Measurements from ENCODE around the gene RPTOR.
"Not testable (repeated sequence)": the region's sequence is repeated elsewhere in the genome, so short reads cannot be mapped to it uniquely, and the experiment has no call there.

The RPTOR gene

DNA sequence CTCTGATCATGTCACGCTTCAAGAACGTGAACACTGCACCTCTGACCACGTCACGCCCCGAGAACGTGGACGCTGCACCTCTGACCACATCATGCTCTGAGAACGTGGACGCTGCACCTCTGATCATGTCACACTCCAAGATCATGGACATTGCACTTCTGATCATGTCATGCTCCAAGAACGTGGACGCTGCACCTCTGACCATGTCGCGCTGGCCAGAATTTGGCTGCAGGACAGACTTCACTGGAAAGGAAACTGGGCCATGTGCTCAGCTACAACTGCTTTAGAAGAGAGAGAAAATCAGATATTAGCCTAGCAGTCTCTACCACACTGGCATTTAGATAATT is 182.7 kb downstream of the RPTOR start:
- DNase-seq = no peak

DNA sequence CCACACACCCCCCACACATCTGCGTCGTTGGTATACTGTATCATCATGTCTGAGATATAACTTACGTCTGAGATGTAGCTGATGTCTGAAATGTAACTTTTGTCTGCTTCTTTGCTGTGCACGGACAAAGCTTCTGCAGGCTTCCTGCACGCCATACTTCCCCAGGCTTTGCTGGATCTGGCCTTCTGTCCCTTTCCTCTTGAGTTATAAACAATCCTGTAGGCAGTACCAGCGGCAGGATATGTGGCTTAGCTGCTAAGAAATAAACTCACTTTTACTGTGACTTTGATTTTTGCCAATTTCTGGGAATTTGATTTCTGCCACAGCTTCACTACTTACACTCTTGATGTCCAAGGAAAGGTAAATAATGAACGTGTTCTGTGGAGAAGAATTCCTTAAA is 184.4 kb downstream of the RPTOR start:
- no peak for DNase-seq

DNA sequence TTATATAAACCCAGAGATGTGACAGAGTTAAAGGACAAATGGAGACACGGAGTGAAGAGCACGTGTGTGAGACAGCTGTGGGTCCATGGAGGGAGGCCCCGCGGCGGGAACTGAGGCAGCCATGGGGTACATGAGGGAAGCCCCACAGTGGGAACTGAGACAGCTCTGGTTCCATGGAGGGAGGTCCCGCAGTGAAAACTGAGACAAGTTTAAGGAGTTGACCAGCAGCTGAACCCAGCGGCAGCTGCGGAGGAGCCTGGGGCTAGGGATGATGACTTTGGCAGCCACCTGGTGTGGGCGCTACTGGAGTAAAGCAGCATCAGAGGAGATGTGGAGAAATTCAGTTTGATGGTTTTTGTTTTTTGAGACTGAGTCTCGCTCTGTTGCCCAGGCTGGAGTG is 185.1 kb downstream of the RPTOR start:
- DNase-seq = no peak

DNA sequence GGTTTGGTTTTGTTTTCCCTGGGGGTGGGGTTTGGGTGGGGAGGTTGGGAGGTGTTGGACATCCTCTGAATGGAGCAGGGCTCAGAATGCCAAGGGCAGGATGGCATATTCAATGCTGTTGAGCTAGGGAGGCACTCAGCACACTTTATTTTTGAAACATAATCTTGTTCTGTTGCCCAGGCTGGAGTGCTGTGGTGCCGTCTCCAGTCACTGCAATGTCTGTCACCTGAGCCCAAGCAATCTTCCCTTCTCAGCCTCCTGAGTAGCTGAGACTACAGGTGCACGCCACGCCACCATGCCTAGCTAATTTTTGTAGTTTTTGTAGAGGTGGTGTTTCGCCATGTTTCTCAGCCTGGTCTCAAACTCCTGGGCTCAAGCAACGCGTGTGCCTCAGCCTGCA is 186.1 kb downstream of the RPTOR start:
- DNase-seq = no peak

DNA sequence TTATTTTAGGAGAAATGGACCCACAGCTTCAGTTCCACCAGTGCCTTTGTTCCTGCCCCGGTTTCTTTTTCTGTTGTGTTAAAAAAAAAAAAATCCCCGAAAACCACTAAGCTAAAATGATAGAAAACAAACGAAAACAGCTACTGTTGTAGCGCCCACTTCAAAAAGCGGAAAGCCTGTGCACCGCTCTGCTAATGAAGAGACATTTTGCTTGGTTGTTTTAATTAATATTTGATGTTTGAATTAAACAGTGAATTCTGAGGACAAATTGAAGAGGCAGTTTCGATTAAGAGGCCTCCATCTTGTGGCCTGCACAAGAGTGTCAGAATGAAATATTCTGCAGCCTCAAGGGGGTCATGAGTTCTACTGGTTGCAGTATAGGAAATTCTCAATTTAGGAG is 186.7 kb downstream of the RPTOR start:
- no peak for DNase-seq

DNA sequence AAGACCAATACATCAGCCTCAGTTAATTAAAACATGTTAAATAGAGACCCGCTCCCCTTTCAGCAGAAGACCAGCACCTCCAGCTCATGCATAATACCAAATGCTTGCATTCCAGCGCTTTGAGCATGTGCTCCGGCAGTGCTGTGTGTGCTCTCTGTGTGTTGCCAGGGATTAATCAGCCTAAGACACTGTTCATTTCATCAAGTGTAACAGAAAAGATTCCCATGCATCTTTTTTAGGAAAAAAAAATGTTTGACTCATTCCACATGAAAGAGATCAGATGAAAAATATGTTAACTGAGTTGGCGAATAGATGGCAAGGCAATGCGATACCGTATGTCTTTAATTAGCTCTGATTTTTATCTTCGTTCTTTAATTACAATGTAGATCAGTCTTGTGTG is 187.6 kb downstream of the RPTOR start:
- DNase-seq = no peak

DNA sequence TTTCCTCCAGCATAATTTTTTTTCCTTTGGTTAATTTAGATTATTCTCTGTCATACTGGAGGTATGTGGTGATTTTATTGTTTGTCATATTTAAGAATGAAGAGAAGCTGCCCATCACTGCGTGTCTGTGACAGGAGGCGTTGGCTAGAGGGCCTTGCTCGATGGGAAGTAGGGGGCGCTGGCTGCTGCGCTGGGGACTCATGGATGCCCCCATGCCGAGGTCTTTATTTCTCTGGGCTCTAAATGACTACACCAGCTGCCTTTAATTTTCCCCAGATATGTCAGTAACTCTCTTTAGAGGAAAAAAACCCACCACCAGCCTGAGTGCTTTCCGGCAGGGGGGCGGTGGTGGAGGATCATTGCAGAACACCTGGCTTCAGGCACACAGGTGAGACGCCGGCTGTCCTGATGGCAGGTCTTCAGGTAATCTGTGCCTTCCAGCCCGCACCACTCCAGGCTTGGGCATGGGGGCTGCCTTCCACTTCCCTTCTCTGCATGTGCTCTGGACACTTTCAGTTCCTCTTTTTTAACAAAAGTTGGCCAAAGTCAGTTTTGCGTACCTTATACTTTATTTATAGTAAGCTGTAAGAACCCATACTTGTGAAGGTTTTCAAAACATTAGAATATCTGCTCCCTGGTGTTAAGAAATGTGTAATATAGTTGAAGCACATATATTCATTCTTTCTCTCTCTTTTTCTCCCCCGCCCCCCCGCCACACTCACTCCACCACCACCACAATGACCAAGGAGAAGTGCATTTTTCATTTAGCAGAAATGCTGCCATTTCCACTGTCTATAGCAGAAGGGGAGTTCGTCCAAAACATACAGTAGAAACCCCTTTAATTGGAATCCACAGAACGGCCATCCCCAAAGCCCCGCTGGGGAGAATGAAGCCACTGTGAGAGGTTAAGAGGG is 192.7 kb downstream of the RPTOR start:
- DNase-seq = peak; percentile 59 to 66

DNA sequence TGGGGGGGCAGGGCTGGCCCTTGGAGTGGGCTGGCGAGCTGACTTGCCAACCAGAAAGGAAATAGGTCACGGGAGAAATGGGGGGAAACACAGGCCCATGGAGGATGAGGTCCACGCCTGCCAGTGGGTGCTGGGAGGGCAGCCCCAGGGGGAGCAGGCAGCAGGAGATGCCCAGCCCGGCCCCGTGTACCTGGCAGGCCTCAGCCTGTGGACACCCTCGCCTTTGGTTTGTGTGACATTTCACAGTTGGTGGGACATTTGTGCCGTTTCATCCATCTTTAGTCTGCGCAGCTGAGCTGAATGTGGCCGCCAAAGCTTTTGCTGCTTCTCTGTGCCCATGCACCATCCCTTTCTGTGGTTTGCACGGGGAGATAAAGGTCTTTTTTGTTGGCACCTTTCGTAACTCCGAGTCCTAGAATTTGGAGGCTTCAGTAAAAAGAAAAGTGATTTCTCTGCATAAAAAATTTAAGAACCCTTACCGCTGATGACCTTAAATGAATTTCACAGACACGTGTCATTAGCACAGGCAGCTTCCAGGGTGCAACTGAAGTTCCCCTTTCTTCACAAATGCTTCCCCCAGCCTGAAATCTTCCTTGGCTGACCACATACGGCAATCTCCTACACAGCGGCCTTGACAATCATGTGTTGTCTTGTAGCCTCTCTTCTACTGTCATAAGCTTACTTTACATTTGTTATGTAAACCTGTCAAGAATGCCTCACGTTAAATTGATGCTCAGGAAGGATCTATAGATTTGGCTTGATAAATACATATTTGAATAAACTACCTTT is 193.6 kb downstream of the RPTOR start:
- peak; percentile 78 to 84 for DNase-seq

DNA sequence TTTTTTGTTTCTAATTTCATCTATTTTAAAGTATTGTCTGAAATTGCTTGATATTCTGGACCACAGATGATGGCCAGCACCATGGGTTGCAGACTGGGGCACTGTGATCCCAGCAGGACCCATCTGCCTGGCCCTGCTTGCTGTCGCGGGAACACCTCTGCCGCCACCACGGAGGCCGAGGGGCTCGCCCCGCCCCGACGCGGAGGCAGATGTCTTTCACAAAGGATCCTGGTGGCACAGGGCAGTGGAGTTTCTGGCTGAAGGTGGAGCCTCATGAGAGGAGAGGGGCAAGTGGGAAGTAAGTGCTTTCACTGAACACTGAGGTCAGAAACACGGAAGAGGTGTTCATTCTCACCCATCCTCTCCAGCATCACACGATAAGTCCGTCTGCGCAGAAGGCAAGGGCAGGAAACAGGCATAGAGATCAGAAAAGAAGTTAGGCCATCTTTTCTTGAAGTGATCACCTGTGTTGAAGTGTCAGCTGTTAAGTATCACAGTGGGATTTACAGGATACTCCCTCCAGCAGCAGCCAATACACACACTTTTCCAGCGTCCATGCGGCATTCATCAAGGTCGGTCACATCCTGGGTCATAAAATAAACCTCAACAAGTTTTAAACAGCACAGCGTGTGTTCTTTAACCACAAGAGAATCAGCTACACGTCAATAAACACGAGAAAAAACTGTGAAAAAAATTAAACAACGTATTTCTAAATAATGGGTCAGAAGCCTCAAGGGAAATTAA is 194.5 kb downstream of the RPTOR start:
- no peak for DNase-seq

DNA sequence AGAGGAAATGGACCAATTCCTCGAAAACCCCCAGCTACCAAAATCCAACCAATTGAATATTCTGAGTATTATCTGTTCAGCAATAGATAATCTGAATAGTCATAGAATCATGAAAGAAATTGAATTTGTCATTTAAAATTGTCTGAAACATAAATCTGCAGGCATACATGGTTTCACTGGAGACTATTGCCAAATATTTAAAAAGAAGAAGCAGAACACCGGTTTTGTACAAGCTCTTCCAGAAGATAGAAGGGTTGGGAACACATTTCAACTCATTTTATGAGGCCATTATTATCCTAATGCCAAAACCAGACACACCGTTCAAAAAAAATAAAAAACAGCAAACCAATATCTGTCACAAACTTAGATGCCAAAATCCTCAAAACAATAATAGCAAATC is 195.5 kb downstream of the RPTOR start:
- peak in 1 of 2 donors; percentile 10 for DNase-seq

DNA sequence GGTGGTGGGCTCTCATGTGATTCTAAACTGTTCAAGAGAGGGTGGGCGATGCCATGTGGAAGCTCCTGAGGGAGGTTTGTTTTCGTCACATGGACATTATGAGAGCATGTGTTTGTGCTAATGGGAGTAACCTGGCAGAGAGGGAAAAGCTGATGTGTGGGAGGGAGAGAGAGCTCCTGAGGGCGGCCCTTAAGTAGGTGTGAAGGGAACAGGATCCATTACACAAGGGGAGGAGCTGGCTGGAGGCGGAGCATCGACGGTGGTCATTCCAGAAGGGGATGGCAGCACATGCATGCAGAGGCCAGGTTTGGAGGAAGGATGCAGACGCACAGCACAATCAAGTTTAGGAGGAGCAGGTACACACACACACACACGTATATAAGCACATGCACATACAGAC is 197.5 kb downstream of the RPTOR start:
- no peak for DNase-seq

DNA sequence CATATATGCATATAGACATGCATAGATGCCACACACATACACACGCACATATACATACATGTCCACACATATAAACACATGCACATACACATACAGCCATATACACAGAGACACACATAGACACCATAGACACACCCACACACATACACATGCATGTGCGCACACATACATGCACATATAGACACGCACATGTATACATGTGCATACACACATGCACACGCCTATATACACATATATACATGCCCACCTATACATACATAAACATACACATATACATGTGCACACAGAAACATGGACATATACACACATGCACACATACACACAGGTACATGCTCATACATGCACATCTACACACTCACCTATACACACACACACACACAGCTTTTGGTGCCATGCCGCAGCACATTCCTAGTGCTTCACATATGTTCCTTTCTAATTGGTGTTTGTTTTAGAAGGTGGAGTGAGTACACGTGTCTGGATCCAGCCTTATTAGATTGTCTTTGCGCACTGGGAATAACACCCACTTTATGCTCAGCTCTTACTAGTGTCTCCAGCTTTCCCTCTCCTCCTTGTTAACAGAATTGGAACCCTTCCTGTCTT is 198.0 kb downstream of the RPTOR start:
- no peak for DNase-seq

DNA sequence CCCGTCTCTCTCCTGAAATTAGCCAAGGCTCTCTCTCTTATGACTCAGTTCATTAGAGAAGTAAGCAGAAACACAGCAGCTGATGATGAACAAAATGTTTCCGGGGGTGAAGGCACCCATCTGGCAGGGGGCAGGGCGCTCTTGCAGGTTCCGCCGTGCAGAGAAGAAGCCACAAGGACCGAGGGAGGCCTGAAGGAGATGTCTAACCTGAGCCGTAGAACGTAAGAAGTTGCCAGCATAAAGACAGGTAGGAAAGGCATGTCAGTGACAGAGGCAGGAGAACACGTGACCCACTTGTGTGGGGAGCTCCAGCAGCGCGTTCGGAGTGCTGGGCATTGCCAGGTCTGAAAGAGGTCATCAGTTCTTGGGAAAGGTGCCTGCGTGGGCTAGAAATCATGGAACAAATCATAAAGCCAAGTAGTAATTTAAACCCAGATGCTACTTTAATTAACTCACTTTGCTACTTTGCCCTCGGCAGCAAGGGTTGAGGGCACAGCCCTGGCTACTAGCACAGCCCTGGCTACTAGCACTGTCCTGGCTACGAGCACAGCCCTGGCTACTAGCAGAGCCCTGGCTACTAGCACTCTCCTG is 198.6 kb downstream of the RPTOR start:
- no peak for DNase-seq

DNA sequence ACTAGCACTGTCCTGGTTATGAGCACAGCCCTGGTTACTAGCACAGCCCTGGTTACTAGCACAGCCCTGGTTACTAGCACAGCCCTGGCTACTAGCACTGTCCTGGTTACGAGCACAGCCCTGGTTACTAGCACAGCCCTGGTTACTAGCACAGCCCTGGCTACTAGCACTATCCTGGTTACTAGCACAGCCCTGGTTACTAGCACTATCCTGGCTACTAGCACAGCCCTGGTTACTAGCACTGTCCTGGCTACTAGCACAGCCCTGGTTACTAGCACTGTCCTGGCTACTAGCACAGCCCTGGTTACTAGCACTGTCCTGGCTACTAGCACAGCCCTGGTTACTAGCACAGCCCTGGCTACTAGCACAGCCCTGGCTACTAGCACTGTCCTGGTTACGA is 199.3 kb downstream of the RPTOR start:
- not testable (repeated sequence) for DNase-seq

DNA sequence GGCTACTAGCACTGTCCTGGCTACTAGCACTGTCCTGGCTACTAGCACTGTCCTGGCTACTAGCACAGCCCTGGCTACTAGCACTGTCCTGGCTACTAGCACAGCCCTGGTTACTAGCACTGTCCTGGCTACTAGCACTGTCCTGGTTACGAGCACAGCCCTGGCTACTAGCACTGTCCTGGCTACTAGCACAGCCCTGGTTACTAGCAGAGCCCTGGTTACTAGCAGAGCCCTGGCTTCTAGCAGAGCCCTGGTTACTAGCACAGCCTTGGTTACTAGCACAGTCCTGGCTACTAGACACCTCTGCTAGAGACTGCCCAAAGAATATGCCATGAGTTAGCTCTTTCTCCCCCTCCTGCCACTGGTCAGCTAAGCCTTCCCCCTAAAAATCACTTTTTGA is 200.1 kb downstream of the RPTOR start:
- DNase-seq = not testable (repeated sequence)

DNA sequence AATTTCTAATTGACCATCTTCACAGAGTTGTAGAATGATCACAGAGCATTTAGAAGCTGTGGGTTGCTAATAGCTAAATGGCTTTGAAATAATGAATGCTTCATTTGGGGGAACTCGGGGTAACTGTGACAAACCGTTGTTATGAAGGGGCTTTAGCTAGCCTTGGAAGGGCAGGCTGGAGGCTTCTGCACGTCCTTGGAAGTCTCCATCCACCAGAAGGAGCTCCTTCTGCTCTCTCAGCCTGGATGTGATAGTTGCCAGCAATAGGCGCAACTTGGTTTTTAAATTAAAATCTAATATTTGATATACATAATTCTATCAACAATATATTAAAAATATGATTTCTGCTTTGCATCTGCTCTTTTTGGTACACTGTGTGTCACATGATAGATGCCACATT is 200.5 kb downstream of the RPTOR start:
- DNase-seq = no peak

DNA sequence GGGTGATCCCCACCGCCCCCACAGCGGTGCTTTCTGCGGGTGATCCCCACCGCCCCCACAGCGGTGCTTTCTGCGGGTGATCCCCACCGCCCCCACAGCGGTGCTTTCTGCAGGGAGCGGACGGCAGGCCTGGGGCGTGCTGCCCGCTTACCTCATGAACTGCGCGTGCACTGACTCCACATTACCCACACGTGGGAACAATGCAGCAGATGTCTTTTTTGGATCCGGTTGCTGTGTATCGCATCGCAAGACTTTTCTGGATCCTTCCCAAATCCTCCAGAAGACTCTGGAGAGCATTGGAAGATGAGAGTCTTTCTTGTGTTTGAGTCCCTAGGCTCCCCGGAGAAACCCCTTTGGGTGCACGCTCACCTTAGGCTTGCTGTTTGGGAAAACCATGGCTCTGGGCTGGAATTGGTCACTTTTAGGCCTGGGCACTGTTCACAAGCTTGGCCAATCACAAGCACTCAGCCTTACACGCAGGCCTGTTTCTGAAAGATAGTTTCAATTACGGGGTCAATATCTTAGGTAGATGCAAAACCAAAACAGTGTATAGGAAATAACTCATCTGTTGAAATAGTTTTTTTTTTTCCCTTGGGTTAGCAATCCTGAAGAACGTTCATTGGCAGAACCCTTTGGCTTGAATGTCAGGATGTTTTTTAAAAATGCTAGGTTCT is 201.8 kb downstream of the RPTOR start:
- no peak for DNase-seq

DNA sequence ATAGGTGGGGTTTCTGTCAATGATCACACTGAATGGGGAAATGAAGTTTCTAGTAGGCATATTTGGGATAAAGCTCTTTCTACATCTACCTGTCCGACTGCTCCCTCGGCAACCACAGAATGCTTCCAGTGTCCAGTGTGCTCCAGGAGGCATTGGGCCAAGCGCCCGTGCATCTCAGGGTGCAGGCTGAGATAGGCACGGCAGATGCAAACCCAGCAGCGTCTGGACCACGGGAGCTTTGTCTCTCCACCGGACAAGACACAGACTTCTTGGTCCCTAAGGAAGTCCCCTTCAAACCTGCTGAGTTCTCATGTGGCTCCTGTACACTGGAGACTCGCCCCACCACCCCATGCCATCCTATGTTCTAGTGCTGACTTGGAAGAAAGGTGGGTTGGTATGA is 202.8 kb downstream of the RPTOR start:
- DNase-seq = no peak

DNA sequence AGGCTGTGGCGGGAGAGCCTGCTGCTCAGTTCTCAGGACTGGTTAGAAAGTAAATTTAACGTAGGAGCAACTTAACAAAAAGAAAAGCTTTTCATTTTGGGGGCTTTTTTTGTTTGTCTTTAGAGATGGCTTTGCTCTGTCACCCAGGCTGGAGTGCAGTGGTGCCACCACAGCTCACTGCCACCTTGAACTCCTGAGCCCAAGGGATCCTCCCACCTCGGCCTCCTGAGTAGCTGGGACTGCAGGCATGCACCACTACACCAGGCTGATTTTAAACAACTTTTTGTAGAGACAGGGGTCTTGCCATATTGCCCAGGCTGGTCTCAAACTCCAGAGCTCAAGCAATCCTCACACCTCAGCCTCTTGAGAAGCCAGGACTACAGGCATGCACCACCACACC is 205.0 kb downstream of the RPTOR start:
- no peak for DNase-seq

DNA sequence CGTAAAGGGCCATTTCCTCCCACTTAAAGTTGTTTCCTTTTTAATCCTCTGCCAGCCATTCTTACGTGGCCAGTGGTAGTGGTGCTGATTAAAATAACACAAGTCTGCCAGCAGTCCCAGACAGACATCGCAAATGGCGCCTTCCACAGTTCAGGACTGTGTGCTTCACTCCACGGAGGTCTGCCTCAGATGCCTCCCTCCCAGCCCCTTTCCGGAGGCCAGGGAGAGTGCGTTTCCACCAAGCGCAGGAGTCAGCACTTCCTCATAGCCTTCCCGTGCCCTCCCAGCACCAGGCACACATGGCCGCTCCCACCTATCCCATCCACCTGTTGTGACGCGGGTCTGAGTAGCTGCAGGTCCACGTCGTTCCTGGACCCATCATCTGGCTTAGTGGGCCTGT is 205.6 kb downstream of the RPTOR start:
- DNase-seq = no peak

DNA sequence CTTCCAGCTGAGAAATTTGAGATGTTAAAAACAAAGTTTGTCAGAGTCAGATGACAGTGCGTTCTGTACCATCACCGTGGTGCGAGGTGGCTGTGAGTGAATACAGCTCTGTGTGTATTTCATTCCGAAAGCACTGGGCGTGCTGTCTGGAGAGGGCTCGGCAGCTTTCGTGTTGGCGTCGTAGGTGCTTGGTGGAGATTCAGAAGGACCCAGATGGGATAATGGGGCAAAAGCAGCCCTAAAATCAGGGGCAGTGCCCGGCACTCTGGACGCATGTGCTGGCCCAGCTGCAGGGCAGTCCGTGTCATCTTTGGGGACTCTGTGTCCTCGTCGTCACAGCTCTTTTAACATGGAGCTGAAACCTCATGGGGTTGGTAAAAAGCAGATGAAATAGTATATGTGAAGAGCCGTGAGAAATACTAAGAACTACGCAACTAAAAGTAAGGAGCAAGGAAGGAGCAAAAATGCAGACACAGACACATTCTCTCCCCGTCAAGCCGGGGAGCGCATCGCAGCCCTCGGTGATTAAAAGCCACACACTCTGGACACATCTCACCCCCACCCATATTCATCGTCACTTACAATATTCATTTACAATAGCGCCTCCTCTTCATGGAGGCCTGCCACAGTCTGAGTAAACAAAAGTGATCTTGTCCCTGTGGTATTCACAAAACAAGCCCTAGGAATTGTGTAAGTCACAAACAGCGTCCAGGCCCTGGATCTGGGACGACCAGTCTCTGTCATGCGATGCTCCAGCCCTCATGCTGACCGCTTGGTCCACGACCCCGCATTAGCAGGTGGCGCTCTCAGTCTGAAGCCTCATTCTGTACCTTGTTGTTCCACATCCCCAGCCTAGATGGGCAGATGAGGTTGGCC is 206.7 kb downstream of the RPTOR start:
- no peak for DNase-seq

All from inflammatory macrophage treated with lipopolysaccharide for 1 hour (primary cell).